ENCODE results near the gene MOB4.

GRCh38 chr2:197600306-197600705, 84.4 kb downstream of the MOB4 start:
- TF ChIP-seq IKZF1 (conservative IDR thresholded peaks at IDR 0.05) (no peak), BHLHE40 (IDR thresholded peaks at IDR 0.05; ENCODE audit: borderline replicate concordance in 1 of 2, low read depth in 2 of 2, low read length in 1 of 2) (no peak)
